SHP77 (cell line): ENCODE data around the gene DAPK3.
"Not testable (repeated sequence)": the region's sequence is repeated elsewhere in the genome, so short reads cannot be mapped to it uniquely, and the experiment has no call there.

Source experiments
- DNase-seq, 2 experiments: peaks; one replicate each; lab custom pipeline; 2025; lab: John Stamatoyannopoulos, UW

Gene DAPK3

DNA sequence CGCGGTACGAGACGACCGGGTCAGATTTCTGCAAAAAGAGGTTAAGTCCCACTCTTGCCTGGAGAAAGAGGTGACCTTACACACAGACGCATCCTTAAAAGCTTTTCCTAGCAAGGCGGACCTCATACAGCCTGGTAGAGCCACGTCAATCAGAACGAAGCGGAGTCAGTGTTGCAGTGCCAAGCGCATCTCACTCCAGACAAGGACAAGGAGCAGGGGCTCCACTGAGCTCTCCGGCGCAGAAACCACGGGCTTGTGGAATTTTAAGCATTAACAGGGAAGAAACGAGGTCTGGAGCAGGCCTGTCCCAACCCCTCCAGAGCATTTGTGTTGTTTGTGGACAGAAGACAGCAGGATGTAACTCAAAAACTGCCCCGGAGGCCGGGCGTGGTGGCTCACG lies 7.2 kb upstream of the DAPK3 start:
- DNase-seq, result no peak

DNA sequence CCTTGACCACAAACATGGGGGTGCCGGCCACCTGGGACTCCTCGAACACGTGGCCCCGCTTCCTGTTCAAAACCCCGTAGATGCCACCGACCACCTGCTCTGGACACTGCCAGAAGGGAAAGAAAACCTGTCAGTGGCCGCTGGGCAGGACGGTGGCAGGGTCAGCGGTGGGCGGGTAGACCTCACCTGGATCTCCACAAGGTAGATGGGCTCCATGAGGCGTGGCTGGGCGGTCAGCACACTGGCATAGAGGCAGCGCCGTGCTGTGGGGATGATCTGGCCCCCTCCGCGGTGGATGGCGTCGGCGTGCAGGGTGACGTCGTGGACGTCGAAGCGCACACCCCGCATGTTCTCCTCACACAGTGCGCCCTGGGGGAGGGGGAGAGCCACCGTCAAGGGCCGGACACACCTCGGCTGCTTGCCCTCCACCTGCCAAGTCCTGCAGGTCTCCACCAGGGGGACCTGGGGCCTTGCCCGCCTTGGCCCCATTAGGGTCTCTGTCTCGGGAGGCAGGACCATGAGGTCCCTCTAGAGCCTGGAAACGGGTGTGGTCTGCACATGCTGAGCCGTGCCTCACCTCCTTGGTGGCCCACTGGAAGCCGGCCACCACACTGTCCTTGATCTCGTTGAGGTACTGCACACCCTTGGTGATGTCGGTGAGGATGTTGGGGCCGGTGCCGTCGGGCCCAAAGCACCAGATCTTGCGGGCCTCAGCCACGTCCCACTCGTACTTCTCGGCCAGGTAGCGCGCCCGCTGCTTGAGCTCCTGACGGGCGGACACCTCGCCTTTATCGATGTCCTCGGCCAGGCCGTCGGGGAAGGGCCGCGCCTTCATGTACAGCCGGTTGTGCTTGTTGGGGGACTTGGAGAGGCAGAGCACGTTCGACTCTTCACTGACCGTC lies 6.6 kb upstream of the DAPK3 start:
- no peak for DNase-seq

GRCh38 chr19:3976495-3977241 lies 5.8 kb upstream of the DAPK3 start:
- DNase-seq, result no peak

DNA sequence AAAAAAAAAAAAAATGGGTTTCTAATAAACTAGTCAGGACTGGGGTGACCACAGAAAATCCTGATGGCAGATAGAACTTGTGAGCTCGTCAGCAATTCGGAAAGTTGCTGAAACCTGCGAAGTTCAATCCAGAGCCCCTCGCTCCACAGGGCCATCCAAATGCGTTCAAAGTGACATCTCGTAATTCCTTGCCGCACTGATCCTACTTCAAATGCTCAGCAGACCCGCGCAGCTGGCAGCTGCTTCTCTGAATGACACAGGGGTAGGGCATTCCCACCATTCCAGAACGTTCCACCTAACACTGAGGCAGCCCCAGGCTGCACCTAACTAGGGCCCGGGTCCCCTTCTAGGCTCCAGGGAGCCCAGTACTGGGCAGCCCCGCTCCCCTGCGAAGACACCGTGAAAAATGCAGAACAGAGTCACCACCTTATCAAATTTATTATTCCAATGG lies 4.8 kb upstream of the DAPK3 start:
- DNase-seq, result no peak

DNA sequence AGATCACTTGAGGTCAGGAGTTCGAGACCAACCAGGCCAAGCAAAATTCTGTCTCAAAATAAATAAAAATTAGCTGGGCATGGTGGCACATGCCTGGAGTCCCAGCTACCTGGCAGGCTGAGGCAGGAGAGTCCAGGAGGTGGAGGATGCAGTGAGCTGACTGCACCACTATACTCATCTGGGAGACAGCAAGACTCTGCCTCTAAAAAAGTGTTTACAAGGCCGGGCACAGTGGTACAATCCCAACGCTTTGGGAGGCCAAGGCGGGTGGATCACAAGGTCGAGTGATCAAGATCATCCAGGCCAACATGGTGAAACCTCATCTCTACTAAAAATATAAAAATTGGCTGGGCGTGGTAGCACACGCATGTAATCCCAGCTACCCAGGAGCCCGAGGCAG lies 4.2 kb upstream of the DAPK3 start:
- DNase-seq, result no peak

DNA sequence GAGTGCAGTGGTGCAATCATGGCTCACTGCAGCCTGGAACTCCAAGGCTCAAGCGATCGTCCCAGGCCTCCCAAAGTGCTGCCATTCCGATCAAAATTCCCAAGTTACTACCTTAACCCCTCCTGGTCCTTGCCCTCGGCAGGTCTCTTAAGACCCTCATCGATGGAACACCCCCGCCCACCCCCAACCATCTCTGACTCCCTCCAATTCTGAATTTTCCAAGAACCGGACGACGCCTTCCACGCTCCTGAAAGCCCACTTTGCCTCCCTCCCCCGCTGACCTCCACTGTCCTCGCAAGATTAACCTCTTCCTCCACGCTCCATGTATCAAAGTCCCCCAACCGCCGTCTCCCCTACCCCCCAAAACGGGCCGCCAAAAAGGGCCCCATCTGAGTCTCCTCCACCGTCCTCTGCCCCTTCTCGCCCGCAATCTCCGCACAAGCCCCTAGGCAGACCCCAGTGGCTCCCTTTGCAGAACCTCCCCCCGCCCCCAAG lies 539 bp downstream of the DAPK3 start:
- no peak for DNase-seq

DNA sequence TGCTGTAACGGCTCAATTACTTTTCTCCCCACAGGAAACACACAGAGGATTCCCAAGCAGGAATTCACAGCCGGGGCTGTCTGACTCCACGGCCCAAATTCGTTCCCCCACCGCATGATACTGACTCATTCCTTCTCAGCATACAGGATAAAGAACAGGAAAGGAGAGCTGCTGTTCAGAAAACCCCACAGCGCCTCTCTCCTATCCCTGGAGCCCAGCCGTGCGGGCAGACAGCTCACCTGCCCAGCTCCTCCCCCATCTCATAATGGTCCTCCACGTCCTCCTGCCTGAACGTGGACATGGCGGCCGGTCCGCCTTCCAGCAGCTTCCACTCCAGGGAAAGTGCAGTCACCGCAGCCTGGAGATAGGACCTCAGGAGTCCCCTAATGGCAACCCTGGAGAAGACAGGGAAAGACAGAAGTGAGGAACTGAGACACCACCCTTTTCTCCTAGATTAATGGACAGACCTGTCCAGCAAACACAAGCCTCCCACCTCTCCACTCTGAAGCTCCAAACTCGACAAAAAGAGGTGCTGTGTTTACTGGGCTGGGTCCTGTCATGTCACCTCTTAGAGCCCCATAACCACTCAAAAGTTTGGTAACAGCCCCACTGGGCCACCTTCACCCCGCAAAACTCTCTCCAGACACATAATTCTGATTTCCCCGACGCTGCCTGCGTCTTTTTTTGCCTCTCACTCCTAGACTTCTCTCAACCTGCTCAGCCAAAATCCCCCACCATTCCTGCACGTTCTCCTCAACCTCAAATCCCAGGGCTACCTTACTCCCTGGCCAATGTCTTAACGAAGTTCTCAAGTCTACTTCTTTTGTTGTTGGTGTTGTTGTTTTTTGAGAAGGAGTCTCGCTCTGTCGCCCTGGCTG lies 1.2 kb downstream of the DAPK3 start:
- no peak for DNase-seq

DNA sequence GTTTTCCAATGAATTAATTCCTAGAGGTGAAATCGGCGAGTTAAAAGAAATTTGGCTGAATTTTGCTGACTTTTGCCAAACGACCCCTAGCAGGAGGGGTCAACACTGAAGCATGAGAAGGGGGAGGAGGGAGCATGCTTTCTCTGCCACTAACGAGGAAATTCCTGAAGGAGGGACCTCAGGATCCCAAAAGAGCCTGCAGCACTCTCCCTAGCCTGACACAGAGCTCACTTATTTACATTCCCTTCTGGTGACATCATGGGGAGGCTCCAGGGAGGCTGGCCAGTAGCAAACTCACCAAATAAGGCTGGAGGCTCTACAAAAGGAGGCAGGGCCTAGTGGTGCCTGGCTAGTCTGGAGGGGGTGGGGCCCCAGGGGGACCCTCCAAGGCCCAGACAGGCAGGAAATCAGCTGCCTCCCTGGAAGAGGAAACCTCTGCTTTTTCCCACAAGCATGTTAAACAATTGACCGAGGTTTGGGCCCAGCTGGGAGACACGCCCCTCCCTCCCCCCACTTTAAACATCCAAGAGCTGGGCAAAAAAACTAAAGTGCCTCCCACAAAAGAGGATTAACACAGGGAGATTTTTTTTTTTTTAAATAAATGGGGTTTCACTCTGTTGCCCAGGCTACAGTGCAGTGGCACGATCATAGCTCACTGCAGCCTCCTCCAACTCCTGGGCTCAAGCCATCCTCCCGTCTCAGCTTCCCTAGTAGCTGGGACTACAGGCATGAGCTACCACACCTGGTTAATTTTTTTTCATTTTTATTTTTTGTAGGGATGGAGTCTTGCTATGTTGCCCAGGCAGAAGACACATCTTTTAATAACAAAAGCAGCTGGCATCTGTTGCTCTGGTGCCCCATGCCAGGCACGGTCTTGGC lies 2.1 kb downstream of the DAPK3 start:
- DNase-seq, result peak; percentile 43 to 58

GRCh38 chr19:3967983-3968382 lies 2.9 kb downstream of the DAPK3 start:
- not testable (repeated sequence) for DNase-seq

DNA sequence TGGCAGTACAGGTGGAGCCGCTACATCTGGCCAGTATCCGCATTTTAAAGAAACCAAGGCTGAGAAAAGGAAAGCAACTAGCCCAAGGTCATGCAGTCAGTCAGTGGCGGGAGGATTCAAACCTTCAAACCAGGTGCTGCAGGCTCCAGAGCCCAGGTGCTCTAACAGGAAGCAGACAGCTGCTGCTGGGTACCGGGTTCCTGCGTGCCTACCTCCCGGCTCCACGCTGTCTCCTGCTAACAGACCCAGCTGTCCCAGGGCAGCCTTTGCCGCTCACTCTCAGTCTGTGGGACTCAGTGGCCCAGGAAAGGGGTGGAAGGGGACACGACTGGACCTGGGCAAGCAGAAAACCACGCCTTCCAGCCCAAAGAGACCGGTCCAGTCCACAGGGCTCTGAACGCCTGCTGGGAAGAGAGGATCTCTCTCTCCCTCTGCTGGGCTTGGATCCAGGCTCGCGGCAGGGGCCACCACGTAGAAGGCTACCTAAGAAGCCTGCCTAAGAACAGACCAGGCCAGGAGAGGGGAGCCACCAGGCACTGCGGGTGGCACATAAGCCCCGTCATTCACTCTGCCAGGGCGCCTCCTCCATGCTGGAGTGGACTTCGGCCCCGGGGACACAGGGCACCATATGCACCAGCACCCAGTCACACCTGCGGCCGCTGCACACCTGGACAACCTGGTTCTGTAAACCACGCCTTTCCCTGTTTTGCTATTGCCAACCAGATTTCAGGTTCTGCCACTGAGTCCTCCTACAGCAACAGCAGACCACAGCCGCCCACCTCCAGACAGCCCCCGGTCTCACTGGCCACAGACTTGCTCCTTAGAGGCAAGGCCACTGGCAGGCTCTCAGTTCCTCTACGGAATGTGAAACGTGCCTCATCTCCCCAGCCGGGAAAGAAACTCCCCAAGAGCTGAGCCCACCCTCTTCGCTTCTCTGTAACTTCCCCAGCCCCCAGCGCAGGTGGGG lies 4.6 kb downstream of the DAPK3 start:
- DNase-seq, result no peak

DNA sequence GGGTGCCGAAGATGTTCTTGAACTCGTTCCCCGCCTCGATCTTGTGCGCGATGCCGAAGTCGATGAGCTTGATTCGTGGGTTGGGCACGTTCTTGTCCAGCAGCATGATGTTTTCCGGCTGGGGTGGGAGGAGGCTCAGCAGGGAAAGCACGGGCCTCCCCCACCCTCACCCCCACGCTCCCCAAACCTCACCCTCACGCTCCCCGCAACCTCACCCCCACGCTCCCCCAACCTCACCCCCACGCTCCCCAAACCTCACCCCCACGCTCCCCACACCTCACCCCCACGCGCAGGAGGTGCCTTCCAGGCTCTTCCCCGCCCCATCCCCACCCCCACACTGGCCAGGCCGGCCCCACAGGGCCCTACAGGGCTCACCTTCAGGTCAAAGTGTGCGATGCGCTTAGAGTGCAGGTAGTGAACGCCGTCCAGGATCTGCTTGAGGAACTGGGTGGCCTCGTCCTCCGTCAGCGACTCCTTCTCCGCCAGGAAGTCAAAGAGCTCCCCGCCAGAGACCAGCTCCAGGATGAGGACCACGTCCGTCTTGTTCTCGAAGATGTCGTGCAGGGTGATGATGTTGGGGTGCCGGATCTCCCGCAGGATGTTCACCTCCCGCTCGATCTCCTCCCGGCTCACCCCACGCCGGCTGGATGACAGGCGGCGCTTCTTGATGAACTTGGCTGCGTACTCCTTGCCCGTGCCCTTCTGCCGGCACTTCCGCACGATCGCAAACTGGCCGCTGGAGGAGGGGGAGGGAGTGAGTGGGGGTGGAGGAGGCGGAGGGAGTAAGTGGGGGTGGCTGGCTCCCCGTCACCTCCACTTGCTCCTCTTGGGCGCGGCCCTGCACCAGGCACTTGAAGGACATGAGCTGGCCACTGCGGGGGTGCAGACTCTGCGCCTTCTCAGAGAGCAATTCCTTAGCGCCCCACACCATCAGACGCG lies 6.4 kb downstream of the DAPK3 start:
- no peak for DNase-seq

DNA sequence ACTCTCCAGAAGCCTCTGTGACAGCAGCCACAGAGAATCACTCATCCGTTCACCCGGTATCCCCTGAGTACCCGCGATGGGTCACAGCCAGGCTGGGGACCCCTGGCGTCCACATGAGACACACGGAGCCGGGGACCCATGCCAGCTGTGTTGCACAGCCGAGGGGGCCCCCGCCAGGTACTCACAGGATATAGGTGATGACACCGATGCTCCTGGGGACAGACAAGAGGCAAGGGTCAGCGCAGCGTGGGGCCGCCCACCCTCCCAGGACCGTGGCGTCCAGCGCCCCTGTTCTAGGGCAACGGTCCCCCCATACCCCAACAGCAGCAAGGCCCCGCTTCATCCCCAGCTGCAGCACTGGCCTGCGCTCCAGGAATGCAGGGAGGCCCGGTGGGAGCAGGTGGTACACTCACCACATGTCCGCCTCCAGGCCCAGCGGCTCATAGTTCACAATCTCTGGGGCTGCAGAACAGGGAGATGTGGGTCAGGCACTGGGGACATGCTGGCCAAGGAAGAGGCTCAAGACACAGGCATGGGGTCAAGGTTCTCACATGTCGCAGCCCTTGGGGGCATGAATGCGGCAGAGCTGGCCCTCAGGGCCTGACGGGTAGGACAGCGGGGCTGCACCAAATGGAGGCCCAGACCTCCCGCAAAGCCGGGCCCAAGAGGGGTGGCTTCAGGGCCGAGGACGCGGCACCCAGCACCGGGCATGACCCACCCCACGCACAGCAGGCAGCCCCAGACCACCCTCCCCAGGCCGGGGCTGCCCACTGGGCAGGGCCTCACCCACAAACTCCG lies 7.2 kb downstream of the DAPK3 start:
- DNase-seq, result no peak

DNA sequence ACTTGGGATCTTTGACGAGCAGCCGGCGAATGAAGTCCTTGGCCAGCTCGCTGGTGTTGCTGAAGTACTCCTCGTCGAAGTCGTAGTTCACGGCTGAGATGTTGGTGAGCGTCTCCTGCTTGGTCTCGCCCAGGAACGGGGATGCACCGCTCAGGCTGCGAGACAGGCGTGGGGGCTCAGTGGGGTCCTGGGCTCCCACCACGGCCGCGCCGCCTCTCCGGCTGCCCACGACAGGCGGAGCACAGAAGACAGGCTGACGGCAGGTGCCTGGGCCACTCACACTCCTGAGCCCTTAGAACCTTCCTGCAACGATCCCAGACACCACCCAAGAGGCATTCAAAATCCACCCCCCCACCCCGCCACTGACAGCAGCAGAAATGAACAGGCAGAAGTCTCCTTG lies 9.9 kb downstream of the DAPK3 start:
- DNase-seq, result no peak

DNA sequence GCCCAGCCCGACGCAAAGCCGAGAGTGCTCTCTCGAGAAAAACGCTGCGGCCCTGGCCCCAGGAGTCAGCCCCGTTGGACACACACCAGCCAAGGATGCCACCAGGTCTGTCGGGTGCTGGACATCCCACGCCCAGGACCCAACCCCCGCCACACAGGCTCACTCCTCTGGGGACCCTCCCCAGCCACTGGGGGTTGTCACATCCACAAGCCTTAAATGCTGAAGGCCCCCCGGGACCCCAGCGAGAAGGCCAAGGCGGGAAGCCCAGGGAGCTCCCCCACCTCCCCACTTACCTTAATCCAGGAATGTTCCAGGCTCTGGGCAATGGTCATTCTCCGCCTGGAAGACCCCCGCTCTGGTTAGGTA lies 11.2 kb downstream of the DAPK3 start:
- no peak for DNase-seq

DNA sequence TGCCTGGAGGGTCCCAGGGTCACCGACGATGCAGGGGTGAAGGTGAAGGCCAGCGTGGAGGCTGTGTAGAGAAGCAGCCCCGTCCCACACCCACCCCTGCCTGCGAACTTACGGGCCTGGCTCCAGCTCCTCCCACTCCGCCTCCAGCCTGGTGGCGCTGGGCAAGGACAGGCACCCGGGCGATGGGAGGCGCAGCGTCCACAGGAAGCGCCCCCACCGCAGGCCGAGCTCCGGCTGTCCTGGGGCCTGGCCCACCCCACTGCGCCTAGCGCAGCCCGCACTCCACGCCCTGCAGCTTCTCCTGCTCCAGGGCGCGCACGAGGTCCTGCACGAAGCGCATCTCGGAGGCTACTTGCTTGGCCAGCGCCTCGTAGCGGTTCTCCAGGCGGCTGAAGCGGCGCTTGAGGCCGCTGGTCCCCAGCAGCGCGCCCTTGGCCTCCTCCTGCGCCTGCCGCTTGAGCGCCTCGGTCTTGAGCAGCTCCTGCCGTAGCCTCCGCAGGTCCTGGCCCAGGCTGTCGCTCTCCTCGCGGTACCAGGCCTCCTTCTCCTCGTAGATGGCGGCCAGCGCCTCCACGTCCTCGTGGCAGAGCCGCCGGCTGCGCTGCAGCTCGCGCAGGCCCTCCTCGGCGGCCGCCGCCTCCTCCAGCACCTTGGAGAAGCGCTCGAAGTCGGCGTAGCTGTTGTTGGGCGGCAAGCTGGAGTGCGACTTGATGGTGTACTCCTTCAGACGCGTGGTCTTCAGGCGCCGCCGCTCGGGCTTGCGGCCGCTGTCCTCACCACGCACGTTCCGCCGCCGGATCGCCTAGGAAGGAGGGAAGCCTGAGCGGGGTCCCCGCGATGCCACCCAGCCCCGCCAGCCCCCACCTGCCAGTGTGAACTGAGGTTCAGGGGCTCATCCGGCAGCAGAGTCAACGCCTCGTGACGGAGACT lies 11.8 kb downstream of the DAPK3 start:
- DNase-seq, result no peak

GRCh38 chr19:3955688-3956087 lies 15.2 kb downstream of the DAPK3 start:
- no peak for DNase-seq

DNA sequence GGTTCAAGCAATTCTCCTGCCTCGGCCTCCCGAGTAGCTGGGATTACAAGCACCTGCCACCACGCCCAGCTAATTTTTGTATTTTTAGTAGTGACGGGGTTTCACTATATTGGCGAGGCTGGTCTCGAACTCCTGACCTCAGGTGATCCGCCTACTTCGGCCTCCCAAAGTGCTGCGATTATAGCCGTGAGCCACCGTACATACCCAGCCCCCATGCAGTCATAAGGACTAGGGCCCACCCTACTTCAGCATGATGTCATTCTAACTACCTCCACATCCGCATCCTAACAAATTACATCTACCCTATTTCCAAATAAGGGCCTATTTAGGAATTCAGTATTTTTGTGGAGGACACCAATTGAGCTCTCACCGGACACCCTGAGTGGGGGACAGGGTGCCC lies 15.6 kb downstream of the DAPK3 start:
- DNase-seq, result not testable (repeated sequence)
